ENCODE results near the gene CLIC4.
"Not testable (repeated sequence)": the region's sequence is repeated elsewhere in the genome, so short reads cannot be mapped to it uniquely, and the experiment has no call there.

The CLIC4 gene

GRCh38 chr1:24775916-24776315 lies 30.7 kb downstream of the CLIC4 start:
- DNase-seq = no peak

GRCh38 chr1:24776821-24777220 lies 31.6 kb downstream of the CLIC4 start:
- DNase-seq = no peak

- DNase-seq = no peak
Observed at GRCh38 chr1:24778141-24778540, 32.9 kb downstream of the CLIC4 start.

- DNase-seq = not testable (repeated sequence)
Observed at GRCh38 chr1:24779199-24779598, 34.0 kb downstream of the CLIC4 start.

- DNase-seq = no peak
Observed at GRCh38 chr1:24779689-24780464, 34.6 kb downstream of the CLIC4 start.

GRCh38 chr1:24780626-24781025 lies 35.4 kb downstream of the CLIC4 start:
- DNase-seq = not testable (repeated sequence)

- DNase-seq = no peak
Observed at GRCh38 chr1:24782689-24783088, 37.4 kb downstream of the CLIC4 start.

- no peak for DNase-seq
Observed at GRCh38 chr1:24783713-24784112, 38.5 kb downstream of the CLIC4 start.

- DNase-seq = no peak
Observed at GRCh38 chr1:24786191-24786590, 40.9 kb downstream of the CLIC4 start.

- DNase-seq = no peak
Observed at GRCh38 chr1:24790490-24790889, 45.2 kb downstream of the CLIC4 start.

- no peak for DNase-seq
Observed at GRCh38 chr1:24793447-24794129, 48.3 kb downstream of the CLIC4 start.

- DNase-seq = not testable (repeated sequence)
Observed at GRCh38 chr1:24794130-24794502, 48.9 kb downstream of the CLIC4 start.

- no peak for DNase-seq
Observed at GRCh38 chr1:24795236-24795635, 50.0 kb downstream of the CLIC4 start.

GRCh38 chr1:24796524-24796923 lies 51.3 kb downstream of the CLIC4 start:
- no peak for DNase-seq

- not testable (repeated sequence) for DNase-seq
Observed at GRCh38 chr1:24799242-24799641, 54.0 kb downstream of the CLIC4 start.

- DNase-seq = no peak
Observed at GRCh38 chr1:24801176-24801575, 55.9 kb downstream of the CLIC4 start.

GRCh38 chr1:24803220-24803619 lies 58.0 kb downstream of the CLIC4 start:
- no peak for DNase-seq

GRCh38 chr1:24803987-24804530 lies 58.8 kb downstream of the CLIC4 start:
- no peak for DNase-seq

- DNase-seq = no peak
Observed at GRCh38 chr1:24805534-24806301, 60.5 kb downstream of the CLIC4 start.

- no peak for DNase-seq
Observed at GRCh38 chr1:24806588-24806987, 61.3 kb downstream of the CLIC4 start.

- not testable (repeated sequence) for DNase-seq
Observed at GRCh38 chr1:24811494-24811893, 66.2 kb downstream of the CLIC4 start.

- not testable (repeated sequence) for DNase-seq
Observed at GRCh38 chr1:24820221-24820620, 75.0 kb downstream of the CLIC4 start.

GRCh38 chr1:24822887-24823286 lies 77.6 kb downstream of the CLIC4 start:
- no peak for DNase-seq
